Measurements from ENCODE around the gene CADM4.

CADM4 gene

GRCh38 chr19:43609872-43610271, 29.8 kb downstream of the CADM4 start:
- TF ChIP-seq TEAD4 (IDR thresholded peaks at IDR 0.05) (no peak), REST (IDR thresholded peaks at IDR 0.05; ENCODE audit: low read depth) (no peak), MAX (IDR thresholded peaks at IDR 0.05) (no peak), RAD21 (IDR thresholded peaks at IDR 0.05; ENCODE audit: low read depth) (no peak), EGR1 (IDR thresholded peaks at IDR 0.05) (no peak), USF1 (IDR thresholded peaks at IDR 0.05) (no peak)

- TF ChIP-seq NFIC (IDR thresholded peaks at IDR 0.05), result no peak
Observed at GRCh38 chr19:43607238-43608205, 32.1 kb downstream of the CADM4 start.

- TF ChIP-seq FOXM1 (IDR thresholded peaks at IDR 0.05; ENCODE audit: borderline replicate concordance, low read depth) (no peak), NFIC (IDR thresholded peaks at IDR 0.05) (no peak), REST (IDR thresholded peaks at IDR 0.05; ENCODE audit: low read depth) (no peak)
Observed at GRCh38 chr19:43606569-43607229, 33.0 kb downstream of the CADM4 start.

- TF ChIP-seq ZBTB7A (IDR thresholded peaks at IDR 0.05; ENCODE audit: low read depth), result no peak
Observed at GRCh38 chr19:43605875-43606568, 33.6 kb downstream of the CADM4 start.

- 0 out of 2 replicates have a peak, but pooled peaks have one; percentile 17 for TF ChIP-seq USF1 (IDR thresholded peaks at IDR 0.05)
Observed at GRCh38 chr19:43600326-43600725, 39.3 kb downstream of the CADM4 start.

- TF ChIP-seq YY1 (IDR thresholded peaks at IDR 0.05; ENCODE audit: low read depth) (no peak), NFIC (IDR thresholded peaks at IDR 0.05) (no peak), MAX (IDR thresholded peaks at IDR 0.05) (no peak), EP300 (IDR thresholded peaks at IDR 0.05; ENCODE audit: borderline replicate concordance) (no peak), CEBPB (IDR thresholded peaks at IDR 0.05) (no peak), USF1 (IDR thresholded peaks at IDR 0.05) (no peak), RAD21 (IDR thresholded peaks at IDR 0.05; ENCODE audit: low read depth) (no peak), FOXM1 (IDR thresholded peaks at IDR 0.05; ENCODE audit: borderline replicate concordance, low read depth) (no peak), TCF12 (IDR thresholded peaks at IDR 0.05; ENCODE audit: low read depth) (no peak), ZBTB7A (IDR thresholded peaks at IDR 0.05; ENCODE audit: low read depth) (no peak), REST (IDR thresholded peaks at IDR 0.05; ENCODE audit: low read depth) (no peak), EGR1 (IDR thresholded peaks at IDR 0.05) (no peak), CREB1 (IDR thresholded peaks at IDR 0.05; ENCODE audit: low read depth) (no peak), TEAD4 (IDR thresholded peaks at IDR 0.05) (no peak), TAF1 (IDR thresholded peaks at IDR 0.05; ENCODE audit: low read depth) (no peak)
Observed at GRCh38 chr19:43599635-43600295, 39.9 kb downstream of the CADM4 start.
